Breast epithelium (tissue), 3 donors: ENCODE measurements around the gene GALNTL6.

Experiments used
- POLR2A ChIP-seq: fragments of 450-650 bp; IDR thresholded peaks from one replicate; pipeline ENCODE4 v1.6.1; 2016; ENCODE audit warnings: antibody characterized with exemption, mild to moderate bottlenecking, moderate library complexity
- POLR2AphosphoS5 ChIP-seq, 3 donors: sonication (generic); formaldehyde crosslinking; IDR thresholded peaks; one replicate each; pipeline ENCODE4 v1.6.1; 2017; ENCODE audit warnings: antibody characterized with exemption in 3 of 3
- TF ChIP-seq, protein P1 (sequence below), 3 donors: fragments of 450-650 bp; IDR thresholded peaks; one replicate each; pipeline ENCODE4 v1.5.1; 2016 to 2017; ENCODE audit warnings: antibody characterized with exemption in 3 of 3, mild to moderate bottlenecking in 3 of 3, moderate library complexity in 3 of 3

GRCh38 chr4:172125443-172125842 lies 312.2 kb downstream of the GALNTL6 start:
- TF ChIP-seq, protein P1, sequence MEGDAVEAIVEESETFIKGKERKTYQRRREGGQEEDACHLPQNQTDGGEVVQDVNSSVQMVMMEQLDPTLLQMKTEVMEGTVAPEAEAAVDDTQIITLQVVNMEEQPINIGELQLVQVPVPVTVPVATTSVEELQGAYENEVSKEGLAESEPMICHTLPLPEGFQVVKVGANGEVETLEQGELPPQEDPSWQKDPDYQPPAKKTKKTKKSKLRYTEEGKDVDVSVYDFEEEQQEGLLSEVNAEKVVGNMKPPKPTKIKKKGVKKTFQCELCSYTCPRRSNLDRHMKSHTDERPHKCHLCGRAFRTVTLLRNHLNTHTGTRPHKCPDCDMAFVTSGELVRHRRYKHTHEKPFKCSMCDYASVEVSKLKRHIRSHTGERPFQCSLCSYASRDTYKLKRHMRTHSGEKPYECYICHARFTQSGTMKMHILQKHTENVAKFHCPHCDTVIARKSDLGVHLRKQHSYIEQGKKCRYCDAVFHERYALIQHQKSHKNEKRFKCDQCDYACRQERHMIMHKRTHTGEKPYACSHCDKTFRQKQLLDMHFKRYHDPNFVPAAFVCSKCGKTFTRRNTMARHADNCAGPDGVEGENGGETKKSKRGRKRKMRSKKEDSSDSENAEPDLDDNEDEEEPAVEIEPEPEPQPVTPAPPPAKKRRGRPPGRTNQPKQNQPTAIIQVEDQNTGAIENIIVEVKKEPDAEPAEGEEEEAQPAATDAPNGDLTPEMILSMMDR (IDR thresholded peaks at IDR 0.05) = no peak
- no peak for TF ChIP-seq POLR2AphosphoS5 (IDR thresholded peaks at IDR 0.05)
- no peak for TF ChIP-seq POLR2A
